Measurements from ENCODE around the gene RARA.

The RARA gene

DNA sequence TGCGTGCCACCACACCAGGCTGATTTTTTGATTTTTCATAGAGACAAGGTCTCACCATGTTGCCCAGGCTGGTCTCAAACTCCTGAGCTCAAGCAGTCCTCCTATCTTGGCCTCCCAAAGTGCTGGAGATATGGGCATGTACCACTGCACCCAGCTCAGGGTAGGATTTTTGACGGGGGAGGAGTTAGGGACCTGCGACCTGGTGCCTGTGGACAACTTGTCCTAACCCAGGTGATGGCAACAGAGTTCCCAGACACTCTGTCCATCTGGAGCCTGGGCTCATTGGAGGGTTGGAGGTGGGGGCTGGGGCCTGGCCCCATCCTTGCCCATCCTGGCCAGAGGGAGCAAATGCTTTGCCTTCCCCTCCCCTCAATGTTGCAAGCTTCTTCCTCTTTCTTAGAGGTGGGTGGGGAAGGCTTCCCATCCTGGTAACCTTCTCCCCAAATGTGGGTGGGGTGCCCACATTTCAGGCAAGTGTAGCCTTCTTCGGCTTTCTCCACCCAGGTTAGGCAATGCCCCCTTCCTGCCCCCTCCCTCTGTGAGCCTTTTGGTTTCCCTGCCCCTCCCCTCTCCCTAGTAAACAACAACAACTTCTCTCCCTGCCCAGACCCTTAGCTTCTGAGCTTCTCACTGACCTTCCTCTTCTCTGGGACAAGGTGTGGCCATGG lies 24.9 kb downstream of the RARA start:
- H3K4me3 ChIP-seq (ENCODE audit: low read depth, low read length): no peak overlapping the region

DNA sequence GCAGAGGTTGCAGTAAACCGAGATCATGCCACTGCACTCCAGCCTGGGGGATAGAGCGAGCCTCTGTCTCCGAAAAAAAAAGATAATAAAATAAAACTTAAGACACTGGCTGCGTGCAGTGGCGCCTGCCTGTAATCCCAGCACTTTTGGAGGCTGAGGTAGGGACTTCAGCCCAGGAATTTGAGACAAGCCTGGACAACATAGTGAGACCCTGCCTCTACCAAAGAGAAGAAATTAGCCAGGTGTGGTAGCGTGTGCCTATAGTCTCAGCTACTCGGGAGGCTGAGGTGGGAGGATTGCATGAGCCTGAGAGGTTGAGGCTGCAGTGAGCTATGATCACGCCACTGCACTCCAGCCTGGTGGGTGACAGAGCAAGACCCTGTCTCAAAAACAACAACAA lies 26.6 kb downstream of the RARA start:
- H3K4me3 ChIP-seq (ENCODE audit: low read depth, low read length): no peak overlapping the region
- TF ChIP-seq, protein P1, sequence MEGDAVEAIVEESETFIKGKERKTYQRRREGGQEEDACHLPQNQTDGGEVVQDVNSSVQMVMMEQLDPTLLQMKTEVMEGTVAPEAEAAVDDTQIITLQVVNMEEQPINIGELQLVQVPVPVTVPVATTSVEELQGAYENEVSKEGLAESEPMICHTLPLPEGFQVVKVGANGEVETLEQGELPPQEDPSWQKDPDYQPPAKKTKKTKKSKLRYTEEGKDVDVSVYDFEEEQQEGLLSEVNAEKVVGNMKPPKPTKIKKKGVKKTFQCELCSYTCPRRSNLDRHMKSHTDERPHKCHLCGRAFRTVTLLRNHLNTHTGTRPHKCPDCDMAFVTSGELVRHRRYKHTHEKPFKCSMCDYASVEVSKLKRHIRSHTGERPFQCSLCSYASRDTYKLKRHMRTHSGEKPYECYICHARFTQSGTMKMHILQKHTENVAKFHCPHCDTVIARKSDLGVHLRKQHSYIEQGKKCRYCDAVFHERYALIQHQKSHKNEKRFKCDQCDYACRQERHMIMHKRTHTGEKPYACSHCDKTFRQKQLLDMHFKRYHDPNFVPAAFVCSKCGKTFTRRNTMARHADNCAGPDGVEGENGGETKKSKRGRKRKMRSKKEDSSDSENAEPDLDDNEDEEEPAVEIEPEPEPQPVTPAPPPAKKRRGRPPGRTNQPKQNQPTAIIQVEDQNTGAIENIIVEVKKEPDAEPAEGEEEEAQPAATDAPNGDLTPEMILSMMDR (IDR thresholded peaks at IDR 0.05; ENCODE audit: low read depth, low read length): no peak

More for the DNA sequence above, 24.9 kb downstream of the RARA start:
- TF ChIP-seq, protein P1 (IDR thresholded peaks at IDR 0.05; ENCODE audit: low read depth, low read length): no peak

DNA sequence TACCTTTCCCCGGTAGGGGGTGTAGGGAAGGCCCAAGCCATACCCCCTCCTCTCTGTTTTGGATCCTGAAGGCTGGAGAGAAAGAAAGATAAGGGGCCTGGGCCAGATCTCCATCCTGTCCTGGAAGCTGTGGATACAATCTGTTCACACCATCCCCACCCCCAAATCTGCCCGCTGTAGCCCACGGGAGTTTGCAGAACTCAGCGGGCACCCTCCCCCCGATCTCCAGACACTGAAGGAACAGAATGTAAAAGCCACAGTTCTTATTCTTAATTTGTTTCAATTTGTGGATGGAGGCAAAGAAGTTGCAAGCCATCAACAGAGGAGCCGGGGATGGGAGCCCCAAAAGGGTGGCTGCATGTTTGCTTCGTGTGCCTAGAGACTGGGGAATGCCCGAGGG lies 28.4 kb downstream of the RARA start:
- no peak overlapping the region for H3K4me3 ChIP-seq (ENCODE audit: low read depth, low read length)
- TF ChIP-seq, protein P1 (IDR thresholded peaks at IDR 0.05; ENCODE audit: low read depth, low read length): no peak

DNA sequence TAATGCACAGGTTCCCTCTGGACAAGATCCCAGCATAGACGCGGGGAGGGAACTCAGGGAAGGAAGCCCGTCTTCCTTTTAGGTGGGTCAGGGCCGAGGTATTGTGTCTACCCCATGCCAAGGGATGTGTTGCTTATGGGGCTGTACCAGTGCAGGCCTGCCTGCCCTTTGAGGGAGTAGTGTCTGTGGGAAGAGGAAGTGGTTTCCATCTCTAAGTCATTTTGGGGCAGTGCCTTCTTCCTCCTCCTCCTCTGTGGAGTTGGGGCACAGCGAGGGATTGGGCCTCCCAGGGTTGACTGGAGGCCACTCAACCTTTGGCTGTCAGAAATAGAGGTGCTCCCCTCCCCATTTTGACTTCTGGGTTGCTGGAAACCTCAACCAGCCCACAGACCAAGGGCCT lies 29.1 kb downstream of the RARA start:
- no peak overlapping the region for H3K4me3 ChIP-seq (ENCODE audit: low read depth, low read length)
- TF ChIP-seq, protein P1 (IDR thresholded peaks at IDR 0.05; ENCODE audit: low read depth, low read length): no peak

DNA sequence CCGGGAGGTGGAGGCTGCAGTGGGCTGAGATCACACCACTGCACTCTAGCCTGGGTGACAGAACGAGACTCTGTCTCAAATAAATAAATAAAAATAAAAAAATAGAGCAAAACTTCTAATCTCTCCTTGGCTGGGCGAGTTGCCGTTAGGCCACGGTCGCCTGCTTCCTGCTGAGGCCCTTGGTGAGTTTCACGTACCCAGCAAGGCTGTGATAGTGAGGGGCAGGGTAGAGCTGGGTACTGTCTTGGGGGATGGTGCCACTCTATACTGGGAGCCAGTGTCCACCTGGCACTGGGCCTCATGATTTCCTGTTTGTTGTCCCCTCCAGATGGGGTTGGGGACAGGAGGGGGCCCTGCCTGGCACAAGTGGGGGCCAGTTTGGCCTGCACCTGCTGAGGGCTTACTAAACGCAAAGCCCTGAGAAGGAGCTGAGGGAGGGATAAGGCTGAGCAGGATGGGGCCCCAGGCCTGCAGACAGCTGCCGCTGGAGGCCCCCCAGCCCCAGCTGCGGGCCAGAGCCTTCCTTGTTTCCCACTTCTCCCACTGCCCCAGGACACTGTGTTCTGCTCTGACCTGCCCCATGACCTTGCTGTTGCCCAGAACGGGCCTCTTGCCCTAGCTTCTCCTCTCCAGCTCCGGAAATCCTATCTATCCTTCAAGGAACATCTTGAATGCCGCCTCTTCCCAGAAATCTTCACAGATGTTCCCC lies 30.1 kb downstream of the RARA start:
- H3K4me3 ChIP-seq (ENCODE audit: low read depth, low read length): no peak overlapping the region
- TF ChIP-seq, protein P1 (IDR thresholded peaks at IDR 0.05; ENCODE audit: low read depth, low read length): no peak

DNA sequence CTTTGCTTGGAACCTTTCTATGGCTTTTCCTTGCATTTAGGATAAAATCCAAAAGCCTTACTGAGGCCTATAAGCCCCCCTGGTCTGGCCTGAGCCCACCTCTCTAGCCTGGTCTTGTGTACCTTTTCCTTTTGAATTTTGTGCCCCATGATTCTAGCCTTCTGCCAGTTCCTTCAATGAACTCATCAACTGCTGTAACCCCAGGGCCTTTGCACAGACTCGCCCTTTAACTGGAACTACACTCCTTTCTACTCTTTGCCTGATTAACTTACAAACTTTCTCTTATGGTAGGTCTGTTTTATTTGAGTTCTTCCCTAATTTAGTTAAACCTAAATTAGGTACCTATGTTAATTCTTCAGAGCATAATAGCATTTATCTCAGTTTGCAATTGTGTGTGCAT lies 31.3 kb downstream of the RARA start:
- no peak overlapping the region for H3K4me3 ChIP-seq (ENCODE audit: low read depth, low read length)
- TF ChIP-seq, protein P1 (IDR thresholded peaks at IDR 0.05; ENCODE audit: low read depth, low read length): no peak

Data from WI38 (cell line).